MM.1S (cell line): ENCODE data around the gene MNDA.

Experiments used
- DNase-seq: peaks from one replicate; pipeline ENCODE4 v3.0.0-alpha.2; 2015
- H2AFZ ChIP-seq: fragments of 300-600 bp; sonication (generic); 2 replicates; pipeline ENCODE4 v1.6.0; 2016; ENCODE audit warnings: antibody characterized with exemption, low read length
- H3F3A ChIP-seq: fragments of 300-600 bp; sonication (generic); 2 replicates; pipeline ENCODE4 v1.6.1; 2016; ENCODE audit warnings: mild to moderate bottlenecking, antibody characterized with exemption, low read length, moderate library complexity, mixed read lengths; ENCODE audit not compliant: insufficient read depth
- H3K27ac ChIP-seq: fragments of 300-600 bp; sonication (generic); 2 replicates; pipeline ENCODE4 v1.5.1; 2016; ENCODE audit warnings: mild to moderate bottlenecking, low read length
- H3K27me3 ChIP-seq: fragments of 300-600 bp; sonication (generic); replicated peaks from 2 replicates; pipeline ENCODE4 v1.6.0; 2016; ENCODE audit warnings: low read length; ENCODE audit not compliant: insufficient read depth
- H3K36me3 ChIP-seq: fragments of 300-600 bp; sonication (generic); replicated peaks from 2 replicates; pipeline ENCODE4 v1.6.1; 2016; ENCODE audit warnings: mild to moderate bottlenecking, low read length, mixed read lengths; ENCODE audit not compliant: insufficient read depth
- H3K4me1 ChIP-seq: fragments of 300-600 bp; sonication (generic); 2 replicates; pipeline ENCODE4 v1.6.1; 2016; ENCODE audit warnings: low read length, mixed read lengths
- H3K4me2 ChIP-seq: fragments of 300-600 bp; sonication (generic); 2 replicates; pipeline ENCODE4 v1.6.0; 2016; ENCODE audit warnings: low read depth, low read length
- H3K4me3 ChIP-seq: fragments of 300-600 bp; sonication (generic); 2 replicates; pipeline ENCODE4 v1.5.1; 2016; ENCODE audit warnings: low read length, mixed read lengths
- H3K79me2 ChIP-seq: fragments of 300-600 bp; sonication (generic); 2 replicates; pipeline ENCODE4 v1.6.1; 2016; ENCODE audit warnings: mixed run types, low read length, mixed read lengths
- H3K9ac ChIP-seq: fragments of 300-600 bp; sonication (generic); 2 replicates; pipeline ENCODE4 v1.6.1; 2016; ENCODE audit warnings: low read length, mixed read lengths
- H3K9me2 ChIP-seq: fragments of 300-600 bp; sonication (generic); replicated peaks from 2 replicates; pipeline ENCODE4 v1.6.1; 2016; ENCODE audit warnings: mild to moderate bottlenecking, low read length, mixed read lengths; ENCODE audit not compliant: insufficient read depth
- H3K9me3 ChIP-seq: fragments of 300-600 bp; sonication (generic); replicated peaks from 2 replicates; pipeline ENCODE4 v1.6.1; 2016; ENCODE audit warnings: mild to moderate bottlenecking, low read length, mixed read lengths; ENCODE audit not compliant: insufficient read depth
- H4K20me1 ChIP-seq: fragments of 300-600 bp; sonication (generic); 2 replicates; pipeline ENCODE4 v1.6.1; 2016; ENCODE audit warnings: mild to moderate bottlenecking, low read length, moderate library complexity, mixed read lengths; ENCODE audit not compliant: insufficient read depth
- CTCF ChIP-seq: fragments of 300-600 bp; sonication (generic); IDR thresholded peaks from 2 replicates; pipeline ENCODE4 v1.5.1; 2016; ENCODE audit warnings: antibody characterized with exemption, low read length, mixed read lengths
- EZH2 ChIP-seq: fragments of 300-600 bp; sonication (generic); optimal IDR thresholded peaks from 2 replicates; pipeline ENCODE3; 2017; ENCODE audit warnings: low read depth, mild to moderate bottlenecking, antibody characterized with exemption, low read length, mixed read lengths
- EZH2phosphoT487 ChIP-seq: fragments of 300-600 bp; sonication (generic); IDR thresholded peaks from 2 replicates; pipeline ENCODE4 v1.6.1; 2018; ENCODE audit warnings: antibody characterized with exemption, low read length

Gene MNDA

GRCh38 chr1:158893654-158894053 lies 62.5 kb downstream of the MNDA start:
- Histone ChIP-seq H3K9me3 (no peaks in the 10 kb centered on the region), H3K79me2 (no peaks in the 10 kb centered on the region), H3K4me2 (no peak overlapping the region), H3K4me3 (no peak overlapping the region), H3K36me3 (no peaks in the 10 kb centered on the region), H3F3A (no peaks in the 10 kb centered on the region), H3K27me3 (no peaks in the 10 kb centered on the region), H3K4me1 (no peaks in the 10 kb centered on the region), H2AFZ (no peak overlapping the region), H3K27ac (no peak overlapping the region), H3K9ac (no peak overlapping the region), H3K9me2 (no peaks in the 10 kb centered on the region), H4K20me1 (no peaks in the 10 kb centered on the region)
- DNase-seq: no peak
- no peak for TF ChIP-seq EZH2phosphoT487
- no peak for TF ChIP-seq CTCF
- no peak for TF ChIP-seq EZH2

GRCh38 chr1:158898722-158899121 lies 67.6 kb downstream of the MNDA start:
- Histone ChIP-seq H3K36me3 (no peaks in the 10 kb centered on the region), H3K9ac (no peak overlapping the region), H3K27me3 (no peaks in the 10 kb centered on the region), H2AFZ (no peak overlapping the region), H3K4me1 (no peaks in the 10 kb centered on the region), H3K27ac (no peak overlapping the region), H3K4me2 (no peak overlapping the region), H4K20me1 (no peaks in the 10 kb centered on the region), H3K79me2 (no peaks in the 10 kb centered on the region), H3K9me3 (no peaks in the 10 kb centered on the region), H3K9me2 (no peaks in the 10 kb centered on the region), H3K4me3 (no peak overlapping the region), H3F3A (no peaks in the 10 kb centered on the region)
- DNase-seq: no peak
- no peak for TF ChIP-seq EZH2phosphoT487
- TF ChIP-seq CTCF: no peak
- no peak for TF ChIP-seq EZH2
